HCT116 (cell line): ENCODE results near the gene NPIPB4. TPM values are rescaled to one million over a fixed set of nuclear protein-coding genes. Genes with fewer than 3 reads are reported as not detected.

Experiments used
- total RNA-seq: library from RNA; stranded (reverse); gene quantifications from one replicate; pipeline ENCODE4 v1.2.1, GENCODE V29; 2021; ENCODE audit not compliant: unreplicated experiment

Gene NPIPB4
- total RNA-seq, 1 experiment from 2014 or later: 68.3 TPM

Other genes with a start within 250 kb of the NPIPB4 start
- gene IGSF6, start 205.1 kb downstream of the NPIPB4 start, total RNA-seq: not detected
- not detected for gene OTOA, start 193.8 kb downstream of the NPIPB4 start, total RNA-seq
- 249 TPM for gene UQCRC2, start 95.6 kb upstream of the NPIPB4 start, total RNA-seq
- not detected for gene PDZD9, start 143.4 kb upstream of the NPIPB4 start, total RNA-seq
- gene MOSMO, start 150.4 kb upstream of the NPIPB4 start, total RNA-seq: 27.6 TPM
- not detected for gene VWA3A, start 234.8 kb upstream of the NPIPB4 start, total RNA-seq